ENCODE measurements around the gene SLC25A42.
A peak's percentile ranks its signal among the peaks of the same experiment; 100 is the strongest.
"Not testable (repeated sequence)": the region's sequence is repeated elsewhere in the genome, so short reads cannot be mapped to it uniquely, and the experiment has no call there.

Gene SLC25A42

GRCh38 chr19:19063183-19064097, at the start of gene SLC25A42:
Gene SLC25A42, plus strand, starts transcription at chr19:19063994. Its CDS starts 32,131 bp downstream, at chr19:19096125.
- peak; percentile 97 to 98 (median 97) for DNase-seq

GRCh38 chr19:19021115-19021514, 42.7 kb upstream of the SLC25A42 start:
- no peak for DNase-seq

GRCh38 chr19:19022380-19022961, 41.3 kb upstream of the SLC25A42 start:
- no peak for DNase-seq

- DNase-seq, result not testable (repeated sequence)
Observed at GRCh38 chr19:19023376-19023775, 40.4 kb upstream of the SLC25A42 start.

- DNase-seq, result no peak
Observed at GRCh38 chr19:19025861-19026260, 37.9 kb upstream of the SLC25A42 start.

GRCh38 chr19:19026299-19026971, 37.4 kb upstream of the SLC25A42 start:
- DNase-seq, result no peak

- no peak for DNase-seq
Observed at GRCh38 chr19:19027228-19027627, 36.6 kb upstream of the SLC25A42 start.

GRCh38 chr19:19028526-19028925, 35.3 kb upstream of the SLC25A42 start:
- DNase-seq, result no peak

- no peak for DNase-seq
Observed at GRCh38 chr19:19031891-19032290, 31.9 kb upstream of the SLC25A42 start.

GRCh38 chr19:19032420-19033175, 31.2 kb upstream of the SLC25A42 start:
- peak; percentile 12 to 71 (median 40) for DNase-seq

- DNase-seq, result no peak
Observed at GRCh38 chr19:19033176-19033425, 30.7 kb upstream of the SLC25A42 start.

- DNase-seq, result peak; percentile 82 to 94 (median 90)
Observed at GRCh38 chr19:19033426-19034203, 30.2 kb upstream of the SLC25A42 start, which contains the start of the genes ARMC6 and SUGP2. Gene ARMC6, plus strand, starts transcription at chr19:19033603. Its CDS starts 607 bp downstream, at chr19:19034210. Gene SUGP2, minus strand, starts transcription at chr19:19033517. Its CDS starts 2,446 bp downstream, at chr19:19031071.

GRCh38 chr19:19034204-19034624, 29.6 kb upstream of the SLC25A42 start:
- DNase-seq, result peak; percentile 4 to 30 (median 18)

GRCh38 chr19:19039901-19040300, 23.9 kb upstream of the SLC25A42 start:
- no peak for DNase-seq

- DNase-seq, result no peak
Observed at GRCh38 chr19:19040417-19040816, 23.4 kb upstream of the SLC25A42 start.

- no peak for DNase-seq
Observed at GRCh38 chr19:19042732-19043280, 21.0 kb upstream of the SLC25A42 start.

GRCh38 chr19:19043481-19043880, 20.3 kb upstream of the SLC25A42 start:
- DNase-seq, result no peak

- DNase-seq, result no peak
Observed at GRCh38 chr19:19043881-19044280, 19.9 kb upstream of the SLC25A42 start.

- no peak for DNase-seq
Observed at GRCh38 chr19:19049406-19049805, 14.4 kb upstream of the SLC25A42 start.

GRCh38 chr19:19050104-19050503, 13.7 kb upstream of the SLC25A42 start:
- no peak for DNase-seq

GRCh38 chr19:19050731-19051130, 13.1 kb upstream of the SLC25A42 start:
- DNase-seq, result no peak

Measured in activated naive CD4-positive, alpha-beta T cell (primary cell).